Retina (tissue), 1 donor: ENCODE results near the gene PCNT.
A peak's percentile ranks its signal among the peaks of the same experiment; 100 is the strongest.

Experiments
- DNase-seq: peaks from one replicate; pipeline ENCODE4 v3.0.0-alpha.2; 2016

Gene PCNT, protein sequence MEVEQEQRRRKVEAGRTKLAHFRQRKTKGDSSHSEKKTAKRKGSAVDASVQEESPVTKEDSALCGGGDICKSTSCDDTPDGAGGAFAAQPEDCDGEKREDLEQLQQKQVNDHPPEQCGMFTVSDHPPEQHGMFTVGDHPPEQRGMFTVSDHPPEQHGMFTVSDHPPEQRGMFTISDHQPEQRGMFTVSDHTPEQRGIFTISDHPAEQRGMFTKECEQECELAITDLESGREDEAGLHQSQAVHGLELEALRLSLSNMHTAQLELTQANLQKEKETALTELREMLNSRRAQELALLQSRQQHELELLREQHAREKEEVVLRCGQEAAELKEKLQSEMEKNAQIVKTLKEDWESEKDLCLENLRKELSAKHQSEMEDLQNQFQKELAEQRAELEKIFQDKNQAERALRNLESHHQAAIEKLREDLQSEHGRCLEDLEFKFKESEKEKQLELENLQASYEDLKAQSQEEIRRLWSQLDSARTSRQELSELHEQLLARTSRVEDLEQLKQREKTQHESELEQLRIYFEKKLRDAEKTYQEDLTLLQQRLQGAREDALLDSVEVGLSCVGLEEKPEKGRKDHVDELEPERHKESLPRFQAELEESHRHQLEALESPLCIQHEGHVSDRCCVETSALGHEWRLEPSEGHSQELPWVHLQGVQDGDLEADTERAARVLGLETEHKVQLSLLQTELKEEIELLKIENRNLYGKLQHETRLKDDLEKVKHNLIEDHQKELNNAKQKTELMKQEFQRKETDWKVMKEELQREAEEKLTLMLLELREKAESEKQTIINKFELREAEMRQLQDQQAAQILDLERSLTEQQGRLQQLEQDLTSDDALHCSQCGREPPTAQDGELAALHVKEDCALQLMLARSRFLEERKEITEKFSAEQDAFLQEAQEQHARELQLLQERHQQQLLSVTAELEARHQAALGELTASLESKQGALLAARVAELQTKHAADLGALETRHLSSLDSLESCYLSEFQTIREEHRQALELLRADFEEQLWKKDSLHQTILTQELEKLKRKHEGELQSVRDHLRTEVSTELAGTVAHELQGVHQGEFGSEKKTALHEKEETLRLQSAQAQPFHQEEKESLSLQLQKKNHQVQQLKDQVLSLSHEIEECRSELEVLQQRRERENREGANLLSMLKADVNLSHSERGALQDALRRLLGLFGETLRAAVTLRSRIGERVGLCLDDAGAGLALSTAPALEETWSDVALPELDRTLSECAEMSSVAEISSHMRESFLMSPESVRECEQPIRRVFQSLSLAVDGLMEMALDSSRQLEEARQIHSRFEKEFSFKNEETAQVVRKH (N-terminal part only)

DNA sequence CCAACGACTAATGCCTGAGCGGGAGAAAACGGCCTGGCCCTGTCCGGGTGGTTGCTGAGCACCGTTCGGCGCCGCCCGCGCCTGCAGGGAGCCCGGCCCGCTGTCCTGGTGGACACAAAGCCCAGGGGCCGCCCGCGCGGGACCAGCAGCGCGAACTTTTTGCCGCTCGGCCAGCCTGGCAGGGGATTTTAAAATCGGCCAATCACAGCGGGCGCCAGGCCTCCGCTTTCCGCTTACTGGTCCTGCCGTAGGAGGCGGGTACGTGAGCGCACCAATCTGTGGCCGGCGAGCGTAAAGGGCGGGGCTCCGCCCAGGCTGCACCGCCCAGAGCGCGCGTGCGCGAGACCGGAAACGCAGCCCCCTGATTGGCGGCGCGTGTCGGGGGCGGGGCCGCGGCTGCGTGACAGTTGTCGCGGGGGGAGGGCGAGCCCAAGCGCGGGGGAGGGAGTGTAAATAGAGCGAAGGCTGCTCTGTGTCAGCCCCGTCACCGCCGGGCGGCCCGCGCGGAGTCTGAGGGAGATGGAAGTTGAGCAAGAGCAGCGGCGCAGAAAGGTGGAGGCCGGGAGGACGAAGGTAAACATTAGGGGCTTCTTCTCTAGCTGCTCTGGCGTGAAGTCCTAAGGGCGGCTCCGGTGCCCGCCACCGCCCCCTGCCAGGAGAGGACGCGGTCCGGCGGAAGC lies at the start of gene PCNT, which contains the start of gene C21orf58:
PCNT (plus strand) TSS at position 447 of the 680 bp plus-strand sequence; CDS start at position 520, 73 bp downstream.
C21orf58 (minus strand) TSS at position 161 of the 680 bp plus-strand sequence. CDS start 1,132 bp downstream, outside the sequence.
- peak; percentile 95 for DNase-seq

DNA sequence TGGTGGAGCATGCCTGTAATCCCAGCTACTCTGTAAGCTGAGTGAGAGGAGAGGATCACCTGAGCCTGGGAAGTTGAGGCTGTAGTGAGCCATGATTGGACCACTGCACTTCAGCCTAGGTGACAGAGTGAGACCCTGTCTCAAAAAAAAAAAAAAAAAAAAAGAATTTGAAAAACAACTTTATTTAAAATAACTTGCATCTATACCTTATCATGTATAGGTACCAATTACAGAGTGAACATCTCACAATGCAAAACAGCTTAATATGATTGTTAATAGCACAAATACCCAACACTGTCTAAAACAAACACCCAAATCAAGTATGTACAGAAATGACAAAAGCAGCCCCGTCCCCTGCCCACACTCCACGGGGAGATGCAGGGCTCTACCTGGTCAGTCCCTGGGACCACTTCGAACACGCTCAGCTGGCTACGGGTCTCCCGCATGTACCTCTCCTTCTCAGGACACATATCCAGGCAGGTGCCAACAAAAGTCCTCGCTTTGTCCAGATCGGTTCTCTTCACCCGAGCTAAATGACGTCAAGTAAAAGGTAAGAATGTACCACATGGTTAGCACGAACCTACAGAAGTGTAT lies 49.1 kb upstream of the PCNT start:
- no peak for DNase-seq

DNA sequence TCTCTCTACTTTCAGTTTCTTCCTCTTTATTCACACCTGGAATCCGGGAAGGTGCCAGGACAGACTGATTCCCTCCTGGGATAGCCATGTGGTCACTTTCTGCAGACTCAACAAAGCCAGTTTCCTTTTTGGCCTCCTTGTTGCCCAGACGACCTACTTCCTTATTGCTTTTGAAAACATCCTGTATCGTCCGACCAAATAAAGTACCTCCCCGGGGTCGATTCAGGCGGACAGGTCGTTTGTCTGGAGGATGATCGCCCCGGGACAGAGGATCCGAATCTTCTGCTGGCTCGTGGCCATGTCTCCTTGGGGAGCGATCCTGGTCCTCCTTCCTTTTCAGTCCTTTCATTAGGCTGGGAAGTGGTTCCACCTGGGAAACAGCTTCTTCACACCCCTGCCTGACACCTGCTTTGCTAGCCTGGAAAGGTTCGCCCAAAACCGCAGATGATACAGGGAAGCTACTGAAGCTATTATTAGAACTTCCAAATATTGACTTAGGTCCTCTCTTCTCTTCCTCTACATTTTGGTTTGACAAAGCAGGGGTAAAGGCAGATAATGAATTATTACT lies 39.8 kb upstream of the PCNT start:
- DNase-seq = no peak

DNA sequence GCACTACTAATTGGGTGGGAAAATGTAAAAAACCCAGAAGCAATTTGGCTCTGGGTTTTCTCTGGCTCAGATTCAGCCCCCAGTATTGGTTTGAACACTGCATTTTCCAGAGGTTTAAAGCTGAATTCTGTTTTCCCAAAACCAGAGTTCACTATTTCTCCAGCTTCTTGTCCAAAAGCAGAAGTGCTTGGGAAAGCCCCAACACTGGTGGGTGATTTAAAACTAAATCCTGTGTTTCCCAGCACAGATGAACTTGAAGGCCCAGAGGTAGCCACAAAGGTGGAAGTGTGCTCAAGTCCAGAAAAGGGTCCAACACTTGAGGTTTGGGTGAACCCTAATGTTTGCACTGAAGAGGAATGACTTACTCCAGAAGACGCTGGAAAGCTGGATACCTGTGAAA lies 39.2 kb upstream of the PCNT start:
- no peak for DNase-seq

DNA sequence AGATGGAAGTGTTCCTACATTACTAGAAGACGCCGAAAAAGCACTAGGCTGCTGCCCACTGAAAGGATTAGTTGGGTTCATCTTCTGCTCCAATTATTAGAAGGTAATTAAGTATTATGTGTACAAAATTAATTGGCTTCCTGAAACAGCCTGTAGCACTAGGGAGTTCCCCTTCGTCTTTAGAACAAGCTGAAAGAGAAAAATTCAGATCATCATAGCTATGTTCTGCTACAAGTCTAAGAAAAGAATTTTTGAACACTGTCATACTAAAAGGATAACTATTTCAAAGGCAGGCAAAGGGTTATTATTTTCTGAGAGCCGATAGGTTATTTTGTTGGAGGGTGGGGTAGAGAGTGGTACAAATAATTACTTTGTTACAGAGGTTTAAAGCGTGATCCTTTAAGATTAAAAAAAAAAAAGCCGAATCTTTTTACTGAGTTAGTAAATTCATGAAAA lies 38.7 kb upstream of the PCNT start, which contains the start of gene MCM3AP:
MCM3AP (minus strand) TSS at position 406 of the 456 bp plus-strand sequence; CDS start at position 81, 325 bp downstream.
- DNase-seq = no peak

DNA sequence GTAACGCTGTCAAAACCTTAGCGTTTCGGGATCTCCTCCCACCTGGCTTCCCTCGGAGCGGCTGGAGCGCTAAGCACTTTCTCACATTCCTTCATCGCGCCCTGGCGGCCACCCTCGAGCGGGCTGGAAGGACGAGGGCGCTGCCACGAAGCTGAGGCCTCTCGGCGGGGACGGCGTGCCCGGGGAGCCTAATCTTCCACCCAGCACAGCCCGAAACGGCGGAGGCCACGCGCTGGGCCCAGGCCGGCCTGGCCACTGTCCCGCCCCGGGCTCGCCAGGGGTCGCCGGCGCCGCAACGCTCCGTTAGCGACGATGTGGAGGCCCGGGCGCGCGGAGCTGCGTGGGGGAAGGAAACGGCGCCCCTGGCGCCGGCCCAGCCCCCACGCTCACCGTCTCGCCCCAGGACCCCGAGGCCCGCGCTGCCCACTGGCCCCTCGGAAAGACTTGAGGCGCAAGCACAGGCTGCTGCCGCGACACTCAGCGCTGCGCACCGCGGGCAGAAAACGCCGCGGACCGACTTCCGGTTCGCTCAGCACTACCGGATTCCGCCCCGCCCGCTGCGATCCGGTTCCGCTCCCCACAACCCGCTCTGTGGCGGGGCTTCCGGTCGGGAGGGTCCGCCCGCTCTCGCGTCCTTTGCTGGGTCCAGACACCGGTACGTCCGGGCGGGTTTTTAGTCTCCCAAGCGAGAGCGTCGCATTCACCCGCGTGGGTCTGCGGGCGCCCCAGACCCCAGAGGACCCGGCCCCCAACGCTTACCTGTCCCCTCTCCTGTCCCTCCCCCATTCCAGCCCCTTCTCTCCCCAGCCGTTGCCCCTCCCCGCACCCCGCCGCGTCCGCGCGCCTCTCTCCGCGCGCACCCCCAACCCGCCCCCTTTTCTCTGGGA lies 38.0 kb upstream of the PCNT start, which contains the start of gene YBEY:
YBEY (plus strand) TSS at position 582 of the 887 bp plus-strand sequence. CDS start 572 bp downstream, outside the sequence.
- DNase-seq = peak; percentile 95

DNA sequence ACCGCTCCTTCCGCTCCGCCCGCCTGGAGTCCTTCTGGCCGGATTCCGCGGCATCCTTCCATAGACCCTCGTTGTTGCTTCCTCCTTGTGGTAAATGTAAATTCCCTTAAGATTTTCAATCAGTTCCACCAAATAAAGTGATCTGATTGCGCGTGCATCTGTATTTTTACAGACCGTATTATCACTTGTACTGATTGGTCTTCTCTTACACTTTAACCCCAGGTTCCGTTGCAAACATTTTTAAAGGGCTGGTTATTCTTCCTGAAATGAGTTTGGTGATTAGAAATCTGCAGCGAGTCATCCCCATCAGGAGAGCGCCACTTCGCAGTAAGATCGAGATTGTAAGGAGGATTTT lies 37.3 kb upstream of the PCNT start:
- no peak for DNase-seq

DNA sequence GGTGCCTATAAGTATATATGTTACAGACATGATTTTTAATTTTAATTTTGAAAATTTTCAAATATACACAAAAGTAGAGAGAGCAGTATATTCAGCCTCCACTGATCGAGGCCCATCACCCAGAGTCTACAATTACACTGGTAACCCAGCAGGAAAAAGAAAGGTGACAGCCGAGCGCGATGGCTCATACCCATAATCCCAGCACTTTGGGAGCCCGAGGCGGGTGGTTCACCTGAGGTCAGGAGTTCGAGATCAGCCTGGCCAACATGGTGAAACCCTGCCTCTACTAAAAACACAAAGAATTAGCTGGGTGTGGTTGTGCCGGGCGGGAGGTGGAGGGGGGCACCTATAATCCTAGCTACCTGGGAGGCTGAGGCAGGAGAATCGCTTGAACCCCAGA lies 36.4 kb upstream of the PCNT start:
- no peak for DNase-seq

DNA sequence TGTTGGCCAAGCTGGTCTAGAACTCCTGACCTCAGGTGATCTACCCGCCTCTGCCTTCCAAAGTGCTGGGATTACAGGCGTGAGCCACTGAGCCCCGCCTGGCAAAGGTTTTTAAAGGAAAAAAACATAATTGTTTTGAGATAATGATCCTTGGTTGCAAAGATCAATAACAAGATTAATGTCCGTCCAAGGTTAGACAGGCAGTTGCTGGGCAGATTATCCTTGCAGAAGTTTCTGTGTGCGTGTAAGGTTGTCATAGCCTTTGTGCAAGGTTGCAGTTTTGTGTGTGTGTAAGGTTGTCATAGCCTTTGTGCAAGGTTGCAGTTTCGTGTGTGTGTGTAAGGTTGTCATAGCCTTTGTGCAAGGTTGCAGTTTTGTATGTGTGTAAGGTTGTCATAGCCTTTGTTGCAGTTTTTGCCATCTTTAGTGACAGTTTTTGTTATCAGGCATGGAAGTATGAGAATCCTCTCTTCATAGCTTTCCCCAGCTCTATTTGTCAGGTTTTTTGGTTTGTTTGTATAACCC lies 34.2 kb upstream of the PCNT start:
- DNase-seq = no peak

DNA sequence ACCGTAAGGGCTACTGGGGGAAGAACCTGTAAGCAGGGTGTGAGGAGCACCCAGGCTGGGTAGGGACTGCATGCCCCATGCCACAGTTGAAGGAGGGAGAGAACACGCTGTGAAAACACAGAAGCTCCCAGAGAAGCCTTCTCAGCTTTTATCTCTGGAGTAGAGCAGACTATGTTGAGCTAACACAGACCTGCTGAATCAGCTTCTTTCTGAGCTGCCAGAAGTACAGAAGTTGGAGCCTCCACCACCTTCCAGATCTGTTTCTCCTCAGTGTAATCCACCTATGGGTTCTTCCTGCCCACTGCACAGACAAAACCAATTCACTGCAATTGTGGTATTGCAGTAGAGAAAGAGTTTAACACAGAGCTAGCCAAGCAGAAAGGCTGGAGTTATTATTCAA lies 32.4 kb upstream of the PCNT start:
- DNase-seq = no peak

DNA sequence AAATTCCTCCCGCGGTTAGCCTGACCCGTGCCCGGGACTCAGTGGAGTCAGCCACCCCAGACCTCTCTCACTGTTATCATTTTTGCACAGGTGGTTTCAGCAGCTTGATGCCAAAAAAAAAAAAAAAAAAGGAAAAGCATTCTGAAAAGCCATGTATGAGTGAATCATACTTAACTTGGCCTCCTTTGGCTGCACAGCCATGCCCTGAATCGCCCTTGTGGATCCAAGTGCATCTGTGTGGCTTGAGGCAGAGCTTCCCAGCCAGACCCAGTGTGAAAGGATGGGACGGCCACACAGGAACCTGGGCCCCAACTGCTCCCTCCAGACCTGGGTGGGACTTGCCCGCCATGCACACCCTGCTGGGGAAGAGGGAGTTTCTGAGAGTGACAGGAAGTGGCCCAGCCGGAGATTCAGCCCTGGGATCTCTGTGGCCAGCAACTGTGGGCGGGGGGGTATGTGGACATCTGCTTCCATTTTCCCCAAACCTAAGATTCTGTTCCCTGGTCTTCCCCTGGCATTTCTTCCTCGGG lies 29.2 kb upstream of the PCNT start:
- no peak for DNase-seq

DNA sequence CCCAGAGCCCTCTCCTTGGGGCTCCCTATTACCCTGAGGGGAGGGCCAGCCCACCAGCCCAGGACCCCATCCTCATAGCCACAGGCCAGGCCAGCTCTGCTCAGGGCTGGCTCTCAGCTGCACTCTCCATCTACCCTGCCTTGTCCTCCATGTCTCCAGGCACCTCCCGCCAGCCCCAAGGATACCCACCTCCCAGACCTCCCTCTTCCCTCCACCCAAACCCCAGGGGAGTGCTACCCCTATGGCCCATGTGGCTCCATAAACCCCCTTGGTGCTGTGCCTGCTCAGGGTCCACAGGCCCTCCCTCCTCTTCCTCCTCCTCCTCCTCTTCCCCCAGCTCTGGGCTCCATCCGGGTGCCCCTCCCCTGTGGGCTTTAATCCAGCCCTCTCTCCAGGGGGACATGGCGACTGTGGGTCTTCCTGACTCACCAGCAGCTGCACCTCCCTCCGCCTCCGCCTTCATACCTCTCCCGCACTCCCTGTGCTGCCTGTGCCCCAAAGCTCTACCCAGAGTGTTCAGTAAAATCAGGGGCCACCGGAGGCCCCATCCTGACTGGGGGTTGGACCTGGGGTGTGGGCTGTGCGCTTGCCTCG lies 28.7 kb upstream of the PCNT start:
- no peak for DNase-seq

DNA sequence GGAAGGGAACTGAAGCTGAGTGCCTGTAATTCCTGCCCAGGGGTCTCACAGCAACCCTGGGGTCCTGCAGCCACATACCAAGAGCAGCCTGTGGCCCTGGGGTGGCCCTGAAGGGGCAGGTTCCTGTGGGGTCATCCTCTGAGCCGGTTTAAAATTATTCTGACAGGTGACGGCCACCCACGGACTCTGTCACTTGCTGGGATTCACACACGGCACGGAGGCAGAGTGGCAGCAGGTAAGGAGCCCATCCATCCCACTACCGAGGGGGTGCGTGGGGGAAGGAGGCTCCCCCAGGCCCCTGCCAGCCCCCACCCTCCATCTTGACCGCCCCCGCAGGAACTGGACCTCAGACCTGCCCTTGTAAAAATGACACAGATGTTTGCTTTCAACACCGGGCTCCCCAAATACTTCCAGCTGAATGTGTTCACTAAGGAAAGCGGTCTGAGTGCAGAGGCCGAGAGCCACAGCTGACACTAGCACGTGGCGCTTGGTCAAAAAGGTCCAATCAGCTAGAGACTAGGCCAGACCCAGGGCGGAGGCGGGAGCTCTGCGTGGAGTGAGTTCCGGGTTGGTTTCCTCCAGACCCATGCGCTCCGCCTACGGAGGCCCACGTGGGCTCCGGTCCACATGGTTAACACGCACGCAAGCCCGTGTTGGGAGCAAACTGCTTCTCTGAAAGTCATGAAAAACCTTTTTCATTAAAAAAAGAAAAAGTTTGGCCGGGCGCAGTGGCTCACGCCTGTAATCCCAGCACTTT lies 27.8 kb upstream of the PCNT start:
- DNase-seq = peak; percentile 48

DNA sequence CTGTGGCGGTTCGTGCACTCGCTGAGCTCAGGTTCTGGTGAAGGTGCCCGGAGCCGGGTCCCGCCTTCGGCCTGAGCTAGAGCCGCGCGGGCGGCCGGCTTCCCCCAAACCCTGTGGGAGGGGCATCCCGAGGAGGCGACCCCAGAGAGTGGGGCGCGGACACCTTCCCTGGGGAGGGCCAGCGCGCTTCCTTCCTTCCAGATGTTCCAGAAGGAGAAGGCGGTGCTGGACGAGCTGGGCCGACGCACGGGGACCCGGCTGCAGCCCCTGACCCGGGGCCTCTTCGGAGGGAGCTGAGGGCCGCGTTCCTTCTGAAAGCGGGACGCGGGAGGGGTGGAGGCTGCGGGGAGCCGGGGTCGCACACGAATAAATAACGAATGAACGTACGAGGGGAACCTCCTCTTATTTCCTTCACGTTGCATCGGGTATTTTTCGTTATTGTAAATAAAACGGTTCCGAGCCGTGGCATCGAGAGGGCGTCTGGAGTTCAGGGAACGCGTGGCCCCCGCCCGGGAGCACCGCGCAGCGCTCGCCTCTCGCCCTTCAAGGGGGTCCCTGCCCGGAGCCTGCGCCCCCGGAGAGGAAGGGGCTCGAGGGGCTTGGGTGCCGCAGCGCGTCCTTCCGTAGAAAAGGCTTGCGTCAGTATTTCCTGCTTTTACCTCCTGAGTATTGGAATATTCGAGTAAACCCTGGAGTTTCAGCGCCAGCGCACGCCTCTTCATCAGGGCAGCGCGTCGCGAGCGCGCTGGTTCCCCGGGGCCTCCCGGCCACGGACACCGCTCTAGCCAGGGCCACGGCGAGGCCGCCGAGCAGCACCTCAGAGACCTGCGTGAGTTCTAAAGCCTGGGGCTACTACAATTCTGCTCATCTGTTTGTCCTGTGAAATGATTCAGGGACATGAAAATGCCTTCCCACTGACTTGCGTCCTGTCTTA lies 26.4 kb upstream of the PCNT start:
- DNase-seq = peak; percentile 85

DNA sequence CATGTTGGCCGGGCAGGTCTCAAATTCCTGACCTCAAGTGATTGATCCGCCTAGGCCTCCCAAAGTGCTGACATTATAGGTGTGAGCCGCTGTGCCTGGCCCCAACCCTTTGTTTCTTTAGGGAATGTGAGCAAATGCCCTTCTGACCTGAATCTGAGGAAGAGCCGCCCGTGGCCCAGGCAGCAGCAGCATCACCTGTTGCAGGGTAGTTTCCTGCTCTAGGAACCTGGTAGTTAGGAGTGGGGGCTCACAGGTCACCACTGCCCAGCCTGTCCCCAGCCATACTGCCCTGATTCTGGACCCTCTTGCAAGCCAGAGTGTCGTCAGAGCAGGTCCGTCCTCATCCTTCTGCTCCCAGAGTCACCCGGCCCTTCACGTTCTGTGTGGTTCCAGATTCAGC lies 24.8 kb upstream of the PCNT start:
- DNase-seq = no peak

DNA sequence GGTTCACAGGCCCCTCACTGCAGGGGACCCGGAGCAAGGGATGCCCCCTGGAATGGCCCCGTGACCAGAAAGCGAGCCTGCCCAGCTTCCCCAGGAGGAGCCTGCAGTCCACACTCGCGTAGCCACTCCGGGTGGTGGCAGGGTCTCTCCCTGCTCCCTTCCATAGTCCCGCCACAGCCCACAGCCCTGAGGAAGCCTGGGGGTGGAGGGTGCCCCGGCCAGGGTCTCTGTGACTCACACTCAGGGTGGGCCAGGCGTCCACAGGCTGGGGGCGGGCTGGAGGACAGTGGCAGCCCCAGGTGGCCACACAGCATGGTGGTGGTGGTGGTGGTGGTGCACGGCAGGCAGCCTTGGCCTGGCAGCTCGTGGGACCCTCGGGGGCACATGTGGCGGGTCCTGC lies 22.2 kb upstream of the PCNT start:
- no peak for DNase-seq

DNA sequence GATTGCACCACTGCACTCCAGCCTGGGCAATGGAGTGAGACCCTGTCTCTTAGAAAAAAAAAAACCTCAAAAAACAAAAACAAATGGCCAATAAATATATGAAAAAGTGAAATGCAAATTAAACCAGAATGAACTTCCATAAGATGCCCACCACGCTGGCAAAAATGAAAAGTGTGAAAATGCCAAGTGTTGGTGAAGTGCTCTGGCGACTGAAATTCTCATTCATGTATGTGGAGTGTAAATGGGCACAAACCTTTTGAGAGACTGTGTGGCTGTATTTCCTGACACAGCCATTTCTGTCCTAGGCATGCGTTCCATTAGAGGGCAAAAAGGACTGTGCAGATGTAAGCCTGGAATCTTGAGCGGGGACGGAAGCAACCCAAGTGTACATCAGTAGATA lies 19.5 kb upstream of the PCNT start:
- no peak for DNase-seq
